ENCODE results near the gene SCFD2. TPM values are rescaled to one million over a fixed set of nuclear protein-coding genes. Genes with fewer than 3 reads are reported as not detected.

The SCFD2 gene
- total RNA-seq, 1 donor, result 24.2 TPM

- no peak overlapping the region for H3K4me3 ChIP-seq (ENCODE audit: insufficient read depth, low read length)
- H3K4me2 ChIP-seq (ENCODE audit: insufficient read depth, low read length), result no peak overlapping the region
- TF ChIP-seq, protein P1, sequence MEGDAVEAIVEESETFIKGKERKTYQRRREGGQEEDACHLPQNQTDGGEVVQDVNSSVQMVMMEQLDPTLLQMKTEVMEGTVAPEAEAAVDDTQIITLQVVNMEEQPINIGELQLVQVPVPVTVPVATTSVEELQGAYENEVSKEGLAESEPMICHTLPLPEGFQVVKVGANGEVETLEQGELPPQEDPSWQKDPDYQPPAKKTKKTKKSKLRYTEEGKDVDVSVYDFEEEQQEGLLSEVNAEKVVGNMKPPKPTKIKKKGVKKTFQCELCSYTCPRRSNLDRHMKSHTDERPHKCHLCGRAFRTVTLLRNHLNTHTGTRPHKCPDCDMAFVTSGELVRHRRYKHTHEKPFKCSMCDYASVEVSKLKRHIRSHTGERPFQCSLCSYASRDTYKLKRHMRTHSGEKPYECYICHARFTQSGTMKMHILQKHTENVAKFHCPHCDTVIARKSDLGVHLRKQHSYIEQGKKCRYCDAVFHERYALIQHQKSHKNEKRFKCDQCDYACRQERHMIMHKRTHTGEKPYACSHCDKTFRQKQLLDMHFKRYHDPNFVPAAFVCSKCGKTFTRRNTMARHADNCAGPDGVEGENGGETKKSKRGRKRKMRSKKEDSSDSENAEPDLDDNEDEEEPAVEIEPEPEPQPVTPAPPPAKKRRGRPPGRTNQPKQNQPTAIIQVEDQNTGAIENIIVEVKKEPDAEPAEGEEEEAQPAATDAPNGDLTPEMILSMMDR (IDR thresholded peaks at IDR 0.05; ENCODE audit: extremely low read depth, low read depth, low read length), result no peak
- DNase-seq (ENCODE audit: insufficient read length, low spot score, missing footprints), result no peak
- no peaks in the 10 kb centered on the region for H4K20me1 ChIP-seq (ENCODE audit: insufficient read depth, low read length)
- no peaks in the 10 kb centered on the region for H3K79me2 ChIP-seq (ENCODE audit: insufficient read depth, low read length)
- H3K9me3 ChIP-seq (ENCODE audit: low read depth, low read length), result no peaks in the 10 kb centered on the region
- no peaks in the 10 kb centered on the region for H3K27me3 ChIP-seq (ENCODE audit: insufficient read depth, low read length)
- peaks cover 9% of the 10 kb centered on the region for H3K4me1 ChIP-seq (ENCODE audit: insufficient read depth, low read length)
- H3K27ac ChIP-seq (ENCODE audit: low read depth, low read length), result no peak overlapping the region
- H3K36me3 ChIP-seq (ENCODE audit: insufficient read depth, low read length), result no peaks in the 10 kb centered on the region
- no peak overlapping the region for H2AFZ ChIP-seq (ENCODE audit: low read length)
Measured at GRCh38 chr4:52959541-52959940, 406.3 kb downstream of the SCFD2 start.

DNA sequence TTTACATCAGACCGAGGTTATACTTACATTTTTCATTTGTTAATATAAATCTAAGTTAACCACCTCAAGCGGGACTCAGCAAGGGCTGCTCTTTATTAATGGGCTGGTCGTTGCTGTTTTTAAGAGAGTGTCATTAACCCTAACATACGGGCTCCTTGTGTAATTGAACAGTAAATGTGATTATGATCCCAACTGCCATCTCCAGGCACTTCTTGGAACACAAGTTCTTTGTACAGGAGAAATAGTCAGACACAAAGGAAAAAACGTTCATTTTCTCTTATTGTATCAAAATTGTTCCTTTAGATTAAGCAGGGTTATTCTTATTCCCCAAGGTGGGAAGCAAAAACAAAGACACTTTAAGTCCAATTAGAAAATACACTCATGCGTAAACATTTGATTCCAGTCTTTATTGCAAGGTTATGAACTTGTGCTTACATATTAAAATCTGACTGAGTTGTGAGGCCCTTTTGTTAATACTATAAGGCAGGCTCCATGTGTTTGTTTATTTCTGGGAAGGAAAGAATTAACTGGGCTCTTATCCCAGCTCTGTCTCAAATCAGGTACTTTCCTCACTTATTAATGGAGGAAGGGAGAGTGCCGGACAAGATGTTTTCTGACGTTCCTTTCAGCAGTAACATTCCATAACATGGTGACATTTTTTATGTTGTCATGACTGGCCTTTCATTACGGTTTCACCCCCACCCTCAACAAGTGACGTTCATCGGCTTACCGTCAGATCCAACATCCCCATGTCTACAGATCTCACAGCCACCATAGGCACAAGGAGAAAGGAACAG is 407.8 kb downstream of the SCFD2 start:
- H2AFZ ChIP-seq (ENCODE audit: low read length), result no peak overlapping the region

GRCh38 chr4:52957220-52957686 is 408.6 kb downstream of the SCFD2 start:
- Histone ChIP-seq H3K4me2 (ENCODE audit: insufficient read depth, low read length) (no peak overlapping the region), H3K27ac (ENCODE audit: low read depth, low read length) (no peak overlapping the region), H3K9me3 (ENCODE audit: low read depth, low read length) (no peaks in the 10 kb centered on the region), H3K79me2 (ENCODE audit: insufficient read depth, low read length) (no peaks in the 10 kb centered on the region), H3K4me1 (ENCODE audit: insufficient read depth, low read length) (peaks cover 9% of the 10 kb centered on the region), H3K36me3 (ENCODE audit: insufficient read depth, low read length) (no peaks in the 10 kb centered on the region), H4K20me1 (ENCODE audit: insufficient read depth, low read length) (no peaks in the 10 kb centered on the region), H3K27me3 (ENCODE audit: insufficient read depth, low read length) (no peaks in the 10 kb centered on the region), H3K4me3 (ENCODE audit: insufficient read depth, low read length) (no peak overlapping the region), H2AFZ (ENCODE audit: low read length) (no peak overlapping the region)
- TF ChIP-seq, protein P1 (IDR thresholded peaks at IDR 0.05; ENCODE audit: extremely low read depth, low read depth, low read length), result no peak
- peak; percentile 66 for DNase-seq (ENCODE audit: insufficient read length, low spot score, missing footprints)

More for the DNA sequence above, 407.8 kb downstream of the SCFD2 start:
- Histone ChIP-seq H4K20me1 (ENCODE audit: insufficient read depth, low read length) (no peaks in the 10 kb centered on the region), H3K4me3 (ENCODE audit: insufficient read depth, low read length) (no peak overlapping the region), H3K4me2 (ENCODE audit: insufficient read depth, low read length) (no peak overlapping the region), H3K79me2 (ENCODE audit: insufficient read depth, low read length) (no peaks in the 10 kb centered on the region), H3K9me3 (ENCODE audit: low read depth, low read length) (no peaks in the 10 kb centered on the region), H3K27me3 (ENCODE audit: insufficient read depth, low read length) (no peaks in the 10 kb centered on the region), H3K4me1 (ENCODE audit: insufficient read depth, low read length) (peaks cover 9% of the 10 kb centered on the region), H3K27ac (ENCODE audit: low read depth, low read length) (no peak overlapping the region), H3K36me3 (ENCODE audit: insufficient read depth, low read length) (no peaks in the 10 kb centered on the region)
- TF ChIP-seq, protein P1 (IDR thresholded peaks at IDR 0.05; ENCODE audit: extremely low read depth, low read depth, low read length), result no peak
- no peak for DNase-seq (ENCODE audit: insufficient read length, low spot score, missing footprints)

DNA sequence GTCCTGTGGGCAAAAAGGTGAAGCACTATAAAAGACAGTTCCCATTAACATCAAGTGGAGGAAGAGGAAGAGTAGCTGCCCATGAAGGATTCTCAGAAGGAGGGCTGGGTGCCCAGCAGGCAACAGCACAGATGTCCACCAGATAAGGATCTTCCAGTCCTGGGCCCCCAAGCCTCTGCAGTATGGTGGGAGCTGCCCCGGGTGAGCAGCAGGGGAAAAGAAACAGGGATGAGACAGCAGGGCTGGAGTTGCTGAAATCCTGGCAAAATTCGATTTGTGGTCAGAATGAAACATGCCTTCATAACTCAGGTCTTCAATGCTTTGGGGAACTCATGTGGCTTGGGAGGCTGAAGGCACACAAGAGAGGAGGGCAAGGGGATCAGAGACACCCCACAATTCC is 409.2 kb downstream of the SCFD2 start:
- Histone ChIP-seq H3K27ac (ENCODE audit: low read depth, low read length) (no peak overlapping the region), H3K9me3 (ENCODE audit: low read depth, low read length) (no peaks in the 10 kb centered on the region), H3K27me3 (ENCODE audit: insufficient read depth, low read length) (no peaks in the 10 kb centered on the region), H3K4me2 (ENCODE audit: insufficient read depth, low read length) (no peak overlapping the region), H3K79me2 (ENCODE audit: insufficient read depth, low read length) (no peaks in the 10 kb centered on the region), H3K4me3 (ENCODE audit: insufficient read depth, low read length) (no peak overlapping the region), H3K4me1 (ENCODE audit: insufficient read depth, low read length) (peaks cover 9% of the 10 kb centered on the region), H4K20me1 (ENCODE audit: insufficient read depth, low read length) (no peaks in the 10 kb centered on the region), H3K36me3 (ENCODE audit: insufficient read depth, low read length) (no peaks in the 10 kb centered on the region), H2AFZ (ENCODE audit: low read length) (no peak overlapping the region)
- DNase-seq (ENCODE audit: insufficient read length, low spot score, missing footprints), result no peak
- TF ChIP-seq, protein P1 (IDR thresholded peaks at IDR 0.05; ENCODE audit: extremely low read depth, low read depth, low read length), result no peak

Measured in osteoblast (primary cell).